CD8-positive, alpha-beta memory T cell (primary cell): ENCODE measurements around the gene MARCHF2. TPM values are rescaled to one million over a fixed set of nuclear protein-coding genes. Genes with fewer than 3 reads are reported as not detected.

Experiments
- CTCF ChIA-PET: fragments of 350-600 bp; sonication (Branson Sonifier 250); formaldehyde crosslinking; loops from one replicate; lab custom pipeline; 2021; ENCODE audit warnings: antibody characterized with exemption; lab: Charles Lee
- POLR2A ChIA-PET: fragments of 350-600 bp; sonication (Branson Sonifier 250); formaldehyde crosslinking; loops from one replicate; lab custom pipeline; 2021; ENCODE audit warnings: antibody characterized with exemption; lab: Charles Lee
- DNase-seq, 5 donors: peaks; one replicate each; pipeline versions ENCODE4 v3.0.0 to v3.0.0-alpha.2; 2020 to 2022; ENCODE audit warnings: mixed read lengths in 1 of 5
- H3K27ac ChIP-seq: one replicate; pipeline ENCODE4 v1.7.0; 2013; ENCODE audit warnings: low read depth, mild to moderate bottlenecking, low read length, moderate library complexity
- H3K27me3 ChIP-seq: 2 replicates; pipeline ENCODE4 v1.7.0; 2013; ENCODE audit warnings: low read length, mild to moderate bottlenecking; ENCODE audit not compliant: insufficient read depth, poor library complexity, severe bottlenecking
- H3K36me3 ChIP-seq: 2 replicates; pipeline ENCODE4 v1.7.0; 2013; ENCODE audit warnings: mild to moderate bottlenecking, low read length, moderate library complexity; ENCODE audit not compliant: insufficient read depth
- H3K4me1 ChIP-seq: 2 replicates; pipeline ENCODE4 v1.7.0; 2013; ENCODE audit warnings: mild to moderate bottlenecking, low read length, moderate library complexity; ENCODE audit not compliant: insufficient read depth
- H3K4me3 ChIP-seq: 2 replicates; pipeline ENCODE4 v1.7.0; 2013; ENCODE audit warnings: mild to moderate bottlenecking, low read length
- H3K9me3 ChIP-seq: 2 replicates; pipeline ENCODE4 v1.7.0; 2013; ENCODE audit warnings: mild to moderate bottlenecking, low read length
- H3K27ac Mint-ChIP-seq, 8 donors: one replicate each; pipeline ENCODE4 v1.8.0; 2020 to 2021; ENCODE audit warnings: mixed read lengths in 8 of 8, mild to moderate bottlenecking in 6 of 8, inconsistent platforms in 3 of 8, moderate library complexity in 3 of 8
- H3K27me3 Mint-ChIP-seq, 2 donors: one replicate each; pipeline ENCODE4 v1.8.0; 2020 to 2021; ENCODE audit warnings: mixed read lengths in 2 of 2, mild to moderate bottlenecking in 1 of 2, moderate library complexity in 1 of 2
- H3K36me3 Mint-ChIP-seq, 3 donors: one replicate each; pipeline ENCODE4 v1.8.0; 2020 to 2021; ENCODE audit warnings: mixed read lengths in 3 of 3, inconsistent platforms in 1 of 3, mild to moderate bottlenecking in 1 of 3
- H3K4me1 Mint-ChIP-seq, 3 donors: one replicate each; pipeline ENCODE4 v1.8.0; 2020 to 2021; ENCODE audit warnings: mixed read lengths in 3 of 3, inconsistent platforms in 1 of 3, mild to moderate bottlenecking in 1 of 3
- H3K4me3 Mint-ChIP-seq, 7 donors: one replicate each; pipeline ENCODE4 v1.8.0; 2020 to 2021; ENCODE audit warnings: mixed read lengths in 7 of 7, mild to moderate bottlenecking in 6 of 7, moderate library complexity in 4 of 7, inconsistent platforms in 2 of 7
- H3K9me3 Mint-ChIP-seq, 5 donors: one replicate each; pipeline ENCODE4 v1.8.0; 2020 to 2022; ENCODE audit warnings: mixed read lengths in 5 of 5, mild to moderate bottlenecking in 3 of 5, moderate library complexity in 2 of 5, inconsistent platforms in 1 of 5
- polyA plus RNA-seq: library from polyadenylated mRNA; unstranded; fragments of 300-500 nt; fragmentation: Illumina TruSeq; gene quantifications from one replicate; pipeline ENCODE4 v1.2.3, GENCODE V29; 2021
- total RNA-seq, 2 experiments: library from RNA; stranded (reverse); gene quantifications; one replicate each; pipeline ENCODE4 v1.2.3, GENCODE V29; 2021

The MARCHF2 gene
- total and polyA plus RNA-seq, 3 experiments from 2014 or later = 13.1 to 51.0 (median 14.1) TPM

GRCh38 chr19:8396563-8397203 lies 16.4 kb upstream of the MARCHF2 start:
- POLR2A ChIA-PET = no interaction called here
- H3K27ac ChIP-seq = no peak overlapping the region
- no peaks in the 10 kb centered on the region for H3K9me3 ChIP-seq
- H3K27ac Mint-ChIP-seq = peak overlapping the region in 7 of 8 donors; percentile 24 to 99 (median 74)
- H3K4me3 Mint-ChIP-seq = peak overlapping the region in 1 of 7 donors; percentile 58
- peak; percentile 58 to 87 (median 74) for DNase-seq
- H3K4me3 ChIP-seq = no peak overlapping the region
- peaks cover 13% of the 10 kb centered on the region for H3K4me1 ChIP-seq
- no peaks in the 10 kb centered on the region for H3K36me3 ChIP-seq
- CTCF ChIA-PET = interaction anchor here (1.4 to 3.0 kb wide), 3 partner anchors 17 to 43 kb away, joined by 3 to 16 read pairs (median 8); partner anchors contain the start of gene MARCHF2
- H3K9me3 Mint-ChIP-seq = no peaks in the 10 kb centered on the region
- no peaks in the 10 kb centered on the region for H3K27me3 ChIP-seq
- H3K36me3 Mint-ChIP-seq = peaks cover 0 to 38% (median 0%) of the 10 kb centered on the region in 3 donors
- no peaks in the 10 kb centered on the region for H3K27me3 Mint-ChIP-seq
- H3K4me1 Mint-ChIP-seq = peaks cover 26 to 60% (median 34%) of the 10 kb centered on the region in 3 donors

GRCh38 chr19:8397271-8397670 lies 15.8 kb upstream of the MARCHF2 start:
- H3K36me3 ChIP-seq = no peaks in the 10 kb centered on the region
- Mint-ChIP-seq H3K27me3 (no peaks in the 10 kb centered on the region), H3K36me3 (peaks cover 0 to 43% (median 0%) of the 10 kb centered on the region in 3 donors), H3K9me3 (no peaks in the 10 kb centered on the region), H3K4me3 (peak overlapping the region in 1 of 7 donors; percentile 29), H3K27ac (peak overlapping the region in 7 of 8 donors; percentile 37 to 99 (median 74)), H3K4me1 (peaks cover 21 to 54% (median 29%) of the 10 kb centered on the region in 3 donors)
- peaks cover 8% of the 10 kb centered on the region for H3K4me1 ChIP-seq
- no peak overlapping the region for H3K4me3 ChIP-seq
- no peaks in the 10 kb centered on the region for H3K9me3 ChIP-seq
- ChIA-PET CTCF (interaction anchor here (1.1 to 3.0 kb wide), 4 partner anchors 12 to 44 kb away, joined by 3 to 16 read pairs (median 6); partner anchors contain the start of gene MARCHF2), POLR2A (no interaction called here)
- no peaks in the 10 kb centered on the region for H3K27me3 ChIP-seq
- no peak for DNase-seq
- H3K27ac ChIP-seq = no peak overlapping the region

DNA sequence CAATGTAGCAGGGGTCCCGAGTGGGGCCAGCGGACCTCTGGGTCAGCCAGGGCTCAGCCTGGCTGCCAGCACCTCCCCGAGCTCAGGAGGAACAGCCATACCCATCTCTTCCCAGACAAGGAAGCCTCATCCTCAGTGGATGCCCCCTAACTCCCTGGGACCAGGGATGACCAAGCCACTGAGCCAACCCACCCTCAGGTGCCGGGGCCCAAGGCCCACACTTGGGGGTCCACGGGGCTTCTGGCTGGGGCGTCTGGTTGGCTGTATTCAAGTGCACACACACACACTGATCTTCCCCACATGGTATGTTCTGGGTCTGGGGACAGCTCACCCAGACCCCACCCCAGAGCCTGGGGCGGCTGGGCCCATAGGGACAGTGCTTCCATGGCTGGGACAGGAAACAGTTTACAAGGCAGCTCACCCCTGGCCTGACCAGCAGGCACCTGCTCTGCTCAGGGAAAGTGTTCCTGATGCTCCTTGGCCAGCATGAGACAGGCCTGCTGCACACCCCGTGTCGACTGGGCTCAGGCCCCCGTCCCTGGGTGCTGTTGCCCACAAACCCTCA lies 15.3 kb upstream of the MARCHF2 start:
- H3K9me3 ChIP-seq = no peaks in the 10 kb centered on the region
- peaks cover under 1% of the 10 kb centered on the region for H3K36me3 ChIP-seq
- Mint-ChIP-seq H3K36me3 (peaks cover 0 to 47% (median 0%) of the 10 kb centered on the region in 3 donors), H3K27ac (peak overlapping the region in 1 of 8 donors; percentile 75), H3K4me3 (no peak overlapping the region), H3K4me1 (peaks cover 21 to 51% (median 25%) of the 10 kb centered on the region in 3 donors), H3K9me3 (no peaks in the 10 kb centered on the region), H3K27me3 (no peaks in the 10 kb centered on the region)
- DNase-seq = no peak
- POLR2A ChIA-PET = interaction anchor here (0.5 kb wide), 1 partner anchor 36 kb away, joined by 4 read pairs; no protein-coding TSS in a partner anchor
- no peak overlapping the region for H3K4me3 ChIP-seq
- H3K27ac ChIP-seq = no peak overlapping the region
- H3K4me1 ChIP-seq = peaks cover 8% of the 10 kb centered on the region
- CTCF ChIA-PET = interaction anchor here (1.1 to 3.0 kb wide), 4 partner anchors 11 to 44 kb away, joined by 3 to 16 read pairs (median 6); partner anchors contain the start of gene MARCHF2
- no peaks in the 10 kb centered on the region for H3K27me3 ChIP-seq

DNA sequence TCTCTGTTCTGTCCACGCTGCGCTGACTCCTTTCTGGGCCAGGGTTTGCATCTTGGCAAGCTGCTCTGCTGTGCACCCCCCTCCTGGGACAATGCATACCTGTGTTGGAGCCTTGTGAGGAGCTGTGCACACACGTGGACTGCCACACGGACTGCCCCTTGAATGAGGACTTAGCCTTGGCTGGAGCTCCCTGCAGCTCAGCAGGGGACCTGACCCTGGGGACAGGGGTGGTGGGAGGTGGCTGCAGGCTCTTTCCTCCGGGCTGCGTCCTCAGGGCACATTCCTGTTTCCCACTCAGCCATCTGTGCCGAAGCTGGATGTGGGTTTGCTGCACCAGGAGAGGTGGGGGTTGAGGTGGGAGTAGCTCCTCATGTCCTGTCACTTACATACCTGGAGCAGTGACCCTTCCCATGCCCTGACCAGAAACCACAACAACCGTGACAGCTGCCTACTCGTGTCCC lies 14.8 kb upstream of the MARCHF2 start:
- Mint-ChIP-seq H3K27me3 (no peaks in the 10 kb centered on the region), H3K36me3 (peaks cover 0 to 50% (median 0%) of the 10 kb centered on the region in 3 donors), H3K4me3 (peak overlapping the region in 1 of 7 donors; percentile 18), H3K4me1 (peaks cover 19 to 46% (median 21%) of the 10 kb centered on the region in 3 donors), H3K27ac (peak overlapping the region in 2 of 8 donors; percentile 36 to 75), H3K9me3 (no peaks in the 10 kb centered on the region)
- Histone ChIP-seq H3K27me3 (no peaks in the 10 kb centered on the region), H3K27ac (no peak overlapping the region), H3K36me3 (peaks cover 4% of the 10 kb centered on the region), H3K4me3 (no peak overlapping the region), H3K4me1 (peaks cover 8% of the 10 kb centered on the region), H3K9me3 (no peaks in the 10 kb centered on the region)
- ChIA-PET CTCF (interaction anchor here (1.1 to 3.0 kb wide), 4 partner anchors 11 to 45 kb away, joined by 3 to 16 read pairs (median 6); partner anchors contain the start of gene MARCHF2), POLR2A (interaction anchor here (0.5 kb wide), 1 partner anchor 35 kb away, joined by 4 read pairs; no protein-coding TSS in a partner anchor)
- DNase-seq = no peak

DNA sequence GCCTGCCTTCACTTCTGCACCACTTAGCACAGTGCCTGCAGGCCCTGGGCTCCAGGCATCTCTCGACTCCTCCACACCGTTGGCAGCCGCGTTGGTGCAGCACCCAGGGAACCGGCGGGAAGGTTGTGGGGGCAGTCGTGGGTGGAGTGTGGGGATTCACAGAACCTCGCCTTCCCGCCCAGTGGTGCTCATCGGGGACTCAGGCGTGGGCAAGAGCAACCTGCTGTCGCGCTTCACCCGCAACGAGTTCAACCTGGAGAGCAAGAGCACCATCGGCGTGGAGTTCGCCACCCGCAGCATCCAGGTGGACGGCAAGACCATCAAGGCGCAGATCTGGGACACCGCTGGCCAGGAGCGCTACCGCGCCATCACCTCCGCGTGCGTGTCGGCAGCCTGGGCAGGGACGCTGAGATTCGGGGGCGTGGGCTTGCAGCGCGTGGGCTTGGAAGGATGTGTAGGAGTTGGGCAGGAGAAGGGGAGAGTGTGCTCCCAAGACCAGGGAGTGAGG lies 13.4 kb upstream of the MARCHF2 start:
- H3K4me1 Mint-ChIP-seq = peaks cover 18 to 33% (median 21%) of the 10 kb centered on the region in 3 donors
- Histone ChIP-seq H3K27me3 (no peaks in the 10 kb centered on the region), H3K9me3 (no peaks in the 10 kb centered on the region), H3K36me3 (peaks cover 5% of the 10 kb centered on the region), H3K27ac (no peak overlapping the region), H3K4me3 (no peak overlapping the region), H3K4me1 (peaks cover 8% of the 10 kb centered on the region)
- no peak for DNase-seq
- no peak overlapping the region for H3K4me3 Mint-ChIP-seq
- CTCF ChIA-PET = interaction anchor here (3.0 kb wide), 1 partner anchor 46 kb away, joined by 16 read pairs; no protein-coding TSS in a partner anchor
- H3K27ac Mint-ChIP-seq = no peak overlapping the region
- POLR2A ChIA-PET = interaction anchor here (0.5 kb wide), 1 partner anchor 182 kb away, joined by 5 read pairs; no protein-coding TSS in a partner anchor
- H3K27me3 Mint-ChIP-seq = no peaks in the 10 kb centered on the region
- peaks cover 0 to 55% (median 2%) of the 10 kb centered on the region in 3 donors for H3K36me3 Mint-ChIP-seq
- no peaks in the 10 kb centered on the region for H3K9me3 Mint-ChIP-seq

DNA sequence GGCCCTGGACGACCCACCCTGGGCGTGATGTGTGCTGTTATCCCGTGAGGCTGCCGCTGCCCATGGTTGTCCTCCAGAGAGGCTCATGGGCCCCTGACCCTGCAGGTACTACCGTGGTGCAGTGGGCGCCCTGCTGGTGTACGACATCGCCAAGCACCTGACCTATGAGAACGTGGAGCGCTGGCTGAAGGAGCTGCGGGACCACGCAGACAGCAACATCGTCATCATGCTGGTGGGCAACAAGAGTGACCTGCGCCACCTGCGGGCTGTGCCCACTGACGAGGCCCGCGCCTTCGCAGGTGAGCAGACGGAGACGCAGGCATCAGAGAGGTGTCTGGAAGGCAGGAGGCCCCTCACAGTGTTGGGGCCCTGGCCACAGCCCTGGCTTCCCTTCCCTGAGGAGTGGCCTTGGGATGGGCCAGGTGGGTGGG lies 11.1 kb upstream of the MARCHF2 start:
- Mint-ChIP-seq H3K4me1 (peaks cover 5 to 14% (median 5%) of the 10 kb centered on the region in 3 donors), H3K36me3 (peaks cover 0 to 60% (median 2%) of the 10 kb centered on the region in 3 donors), H3K4me3 (no peak overlapping the region), H3K9me3 (no peaks in the 10 kb centered on the region), H3K27ac (peak overlapping the region in 1 of 8 donors; percentile 61), H3K27me3 (no peaks in the 10 kb centered on the region)
- Histone ChIP-seq H3K36me3 (peaks cover 9% of the 10 kb centered on the region), H3K4me1 (peaks cover 5% of the 10 kb centered on the region), H3K27ac (no peak overlapping the region), H3K9me3 (no peaks in the 10 kb centered on the region), H3K4me3 (no peak overlapping the region), H3K27me3 (no peaks in the 10 kb centered on the region)
- DNase-seq = no peak
- ChIA-PET POLR2A (no interaction called here), CTCF (no interaction called here)

- Histone ChIP-seq H3K36me3 (peaks cover 9% of the 10 kb centered on the region), H3K4me3 (no peak overlapping the region), H3K9me3 (no peaks in the 10 kb centered on the region), H3K27me3 (no peaks in the 10 kb centered on the region), H3K27ac (no peak overlapping the region), H3K4me1 (no peaks in the 10 kb centered on the region)
- no peak overlapping the region for H3K27ac Mint-ChIP-seq
- ChIA-PET CTCF (no interaction called here), POLR2A (no interaction called here)
- H3K4me1 Mint-ChIP-seq = peaks cover 0 to 4% (median 0%) of the 10 kb centered on the region in 3 donors
- H3K36me3 Mint-ChIP-seq = peaks cover 0 to 55% (median 2%) of the 10 kb centered on the region in 3 donors
- no peaks in the 10 kb centered on the region for H3K27me3 Mint-ChIP-seq
- no peak overlapping the region for H3K4me3 Mint-ChIP-seq
- no peaks in the 10 kb centered on the region for H3K9me3 Mint-ChIP-seq
- DNase-seq = no peak
Measured at GRCh38 chr19:8403098-8403819, 9.8 kb upstream of the MARCHF2 start.
